HCT116 (cell line): ENCODE data around the gene TSG101. TPM values are rescaled to one million over a fixed set of nuclear protein-coding genes. Genes with fewer than 3 reads are reported as not detected.

Experiments used
- ATAC-seq: fragments of 200-7000 bp; cut with Tn5 transposase; 2 replicates; pipeline ENCODE4 v1.9.1; 2020; ENCODE audit warnings: mild to moderate bottlenecking, moderate library complexity
- BruUV-seq: library from RNA; stranded (reverse); fragments of 400-500 nt; replicated peaks from 2 replicates; lab custom pipeline; 2021; lab: Mats Ljungman, UMichigan
- CTCF ChIA-PET: fragments of 300-600 bp; sonication (Branson Sonifier 250); formaldehyde crosslinking; loops from one replicate; lab custom pipeline; 2021; ENCODE audit warnings: antibody characterized with exemption; lab: Charles Lee
- POLR2A ChIA-PET: fragments of 300-600, 350-600 bp; sonication (Branson Sonifier 250); formaldehyde crosslinking; loops from one replicate; lab custom pipeline; 2021; ENCODE audit warnings: antibody characterized with exemption; lab: Charles Lee
- RAD21 ChIA-PET, 2 experiments: fragments of 300-600 bp; sonication (Branson Sonifier 250); formaldehyde crosslinking; loops; one replicate each; lab custom pipeline; 2023; ENCODE audit warnings: low total read pairs in 2 of 2; ENCODE audit not compliant: uncharacterized antibody in 2 of 2, unreplicated experiment in 2 of 2, low non-redundant PET in 1 of 2; lab: Charles Lee
- DNase-seq: peaks from one replicate; pipeline ENCODE4 v3.0.0-alpha.2; 2010; ENCODE audit warnings: low read depth, low spot score
- H2AFZ ChIP-seq: fragments of 200-600 bp; shearing (Covaris generic), sonication (generic); 2 replicates; pipeline ENCODE4 v1.6.1; 2017; ENCODE audit warnings: low read depth, mixed run types, mixed read lengths, antibody characterized with exemption, low read length; ENCODE audit not compliant: poor library complexity, severe bottlenecking
- H3K27ac ChIP-seq: 2 replicates; pipeline ENCODE4 v1.5.1; 2012; ENCODE audit warnings: low read depth, low read length
- H3K27me3 ChIP-seq: fragments of 200-600 bp; sonication (generic); 2 replicates; pipeline ENCODE4 v1.6.1; 2016; ENCODE audit warnings: mixed run types, low read length, mixed read lengths; ENCODE audit not compliant: insufficient read depth
- H3K36me3 ChIP-seq, 2 experiments: fragments of 200-500 bp in 1 of 2; fragments of 200-600 bp in 1 of 2; sonication (Bioruptor generic) in 1 of 2; sonication (generic) in 1 of 2; 2 replicates each; pipeline versions ENCODE4 v1.5.1 to v1.6.1; 2014 to 2016; ENCODE audit warnings: low read length in 2 of 2, inconsistent platforms in 1 of 2, mixed read lengths in 1 of 2, mixed run types in 1 of 2; ENCODE audit not compliant: insufficient read depth in 2 of 2, control insufficient read depth in 1 of 2
- H3K4me1 ChIP-seq, 2 experiments: fragments of 200-600 bp in 1 of 2; sonication (generic) in 1 of 2; 2 replicates each; pipeline versions ENCODE4 v1.5.1 to v1.6.1; 2012 to 2017; ENCODE audit warnings: low read length in 2 of 2, inconsistent platforms in 1 of 2, mild to moderate bottlenecking in 1 of 2, mixed read lengths in 1 of 2, mixed run types in 1 of 2, moderate library complexity in 1 of 2; ENCODE audit not compliant: insufficient read depth in 2 of 2, control insufficient read depth in 1 of 2
- H3K4me2 ChIP-seq: fragments of 200-600 bp; sonication (generic); 2 replicates; pipeline ENCODE4 v1.6.1; 2017; ENCODE audit warnings: mixed run types, low read length, mixed read lengths
- H3K4me3 ChIP-seq, 2 experiments: fragments of 200-600 bp in 1 of 2; sonication (generic) in 1 of 2; replicated peaks in 1 of 2; 2 replicates each; pipeline ENCODE4 v1.5.1; 2011 to 2016; ENCODE audit warnings: low read length in 2 of 2, control low read depth in 1 of 2, low read depth in 1 of 2, mild to moderate bottlenecking in 1 of 2, mixed read lengths in 1 of 2, mixed run types in 1 of 2
- H3K79me2 ChIP-seq: fragments of 200-600 bp; sonication (generic); 2 replicates; pipeline ENCODE4 v1.6.1; 2017; ENCODE audit warnings: mild to moderate bottlenecking, mixed run types, low read length, moderate library complexity, mixed read lengths; ENCODE audit not compliant: insufficient read depth
- H3K9ac ChIP-seq: fragments of 200-600 bp; sonication (generic); 2 replicates; pipeline ENCODE4 v1.6.1; 2016; ENCODE audit warnings: low read length, mixed read lengths
- H3K9me2 ChIP-seq: fragments of 200-600 bp; sonication (generic), shearing (Covaris generic); 2 replicates; pipeline ENCODE4 v1.6.1; 2017; ENCODE audit warnings: mixed run types, mild to moderate bottlenecking, moderate library complexity; ENCODE audit not compliant: insufficient read depth
- H3K9me3 ChIP-seq, 2 experiments: fragments of 200-500 bp in 1 of 2; fragments of 200-600 bp in 1 of 2; sonication (Bioruptor generic) in 1 of 2; sonication (generic) in 1 of 2; 2 replicates each; pipeline ENCODE4 v1.6.1; 2014 to 2017; ENCODE audit warnings: low read length in 2 of 2, mixed read lengths in 2 of 2, inconsistent platforms in 1 of 2, low read depth in 1 of 2, mild to moderate bottlenecking in 1 of 2, mixed run types in 1 of 2, moderate library complexity in 1 of 2; ENCODE audit not compliant: control insufficient read depth in 1 of 2, insufficient read depth in 1 of 2
- H4K20me1 ChIP-seq: fragments of 200-600 bp; sonication (generic), shearing (Covaris generic); 2 replicates; pipeline ENCODE4 v1.6.1; 2017; ENCODE audit warnings: mixed run types, mild to moderate bottlenecking, moderate library complexity; ENCODE audit not compliant: insufficient read depth
- FOSL1 ChIP-seq: IDR thresholded peaks from 2 replicates; pipeline ENCODE4 v1.6.1; 2012; ENCODE audit warnings: low read depth
- JUND ChIP-seq: IDR thresholded peaks from 2 replicates; pipeline ENCODE4 v1.6.1; 2012
- RAD21 ChIP-seq: IDR thresholded peaks from 2 replicates; pipeline ENCODE4 v1.6.1; 2012; ENCODE audit warnings: low read depth, mild to moderate bottlenecking
- SRF ChIP-seq: IDR thresholded peaks from 2 replicates; pipeline ENCODE4 v1.6.1; 2012; ENCODE audit warnings: low read depth
- TCF7L2 ChIP-seq: IDR thresholded peaks from 2 replicates; pipeline ENCODE4 v1.7.0; 2011; ENCODE audit warnings: borderline replicate concordance, inconsistent platforms; ENCODE audit not compliant: insufficient read depth, insufficient read length; ENCODE audit errors: extremely low read depth
- ZFX ChIP-seq: fragments of 450-650 bp; IDR thresholded peaks from 2 replicates; pipeline ENCODE4 v1.6.1; 2017
- intact Hi-C: fragments of 100-400 bp; cut with micrococcal nuclease; formaldehyde crosslinking; loops from 2 replicates; pipeline ENCODE4 v1.10.0; 2022
- total RNA-seq: library from RNA; stranded (reverse); gene quantifications from one replicate; pipeline ENCODE4 v1.2.1, GENCODE V29; 2021; ENCODE audit not compliant: unreplicated experiment

The TSG101 gene
- total RNA-seq, 1 experiment from 2014 or later, result 61.9 TPM

- POLR2A ChIA-PET, result no interaction called here
- peak; percentile 32 for DNase-seq
Measured at GRCh38 chr11:18457450-18457849, 69.3 kb downstream of the TSG101 start.

GRCh38 chr11:18455686-18456372, 70.9 kb downstream of the TSG101 start, which contains the start of gene LDHAL6A:
LDHAL6A (plus strand) TSS chr11:18455856; CDS start chr11:18456681, 825 bp downstream.
- Histone ChIP-seq H3K9ac (no peak within 1 kb of the TSS), H2AFZ (no peak within 1 kb of the TSS), H4K20me1 (no peaks in the 10 kb centered on the region), H3K79me2 (no peaks in the 10 kb centered on the region), H3K27me3 (no peaks in the 10 kb centered on the region), H3K4me1 (peaks cover 0 to 5% of the 10 kb centered on the region in 2 experiments; a peak in 3 of 4 replicates), H3K27ac (no peak within 1 kb of the TSS), H3K9me2 (no peaks in the 10 kb centered on the region), H3K9me3 (no peaks in the 10 kb centered on the region), H3K4me3 (no peak within 1 kb of the TSS), H3K36me3 (no peaks in the 10 kb centered on the region), H3K4me2 (no peak within 1 kb of the TSS)
- ChIA-PET POLR2A (no interaction called here), RAD21 (no interaction called here), CTCF (no interaction called here)
- TF ChIP-seq ZFX, result no peak
- intact Hi-C loops, result no loop called here
- no peak for ATAC-seq
- BruUV-seq, result no TSS peak
- DNase-seq, result no peak

More at GRCh38 chr11:18457450-18457849, 69.3 kb downstream of the TSG101 start:
- H3K4me1 ChIP-seq, result peaks cover 0 to 5% of the 10 kb centered on the region in 2 experiments; a peak in 3 of 4 replicates
- H3K4me2 ChIP-seq, result no peak overlapping the region
- no peak overlapping the region for H3K4me3 ChIP-seq
- H3K27ac ChIP-seq, result no peak overlapping the region
- ChIA-PET RAD21 (no interaction called here), CTCF (no interaction called here)
- BruUV-seq, result no TSS peak
- H3K27me3 ChIP-seq, result no peaks in the 10 kb centered on the region
- no peaks in the 10 kb centered on the region for H3K79me2 ChIP-seq
- peak; percentile 75 for ATAC-seq
- H3K9me2 ChIP-seq, result no peaks in the 10 kb centered on the region
- no peaks in the 10 kb centered on the region for H3K9me3 ChIP-seq
- no peaks in the 10 kb centered on the region for H4K20me1 ChIP-seq
- TF ChIP-seq JUND (no peak), RAD21 (no peak), FOSL1 (peak; percentile 39), SRF (no peak), TCF7L2 (peak; percentile 35)
- TF ChIP-seq, all 23 proteins: peak for 2
- H3K36me3 ChIP-seq, result no peaks in the 10 kb centered on the region
- intact Hi-C loops, result no loop called here
- no peak overlapping the region for H3K9ac ChIP-seq
- H2AFZ ChIP-seq, result no peak overlapping the region
